Measurements from ENCODE around the gene NFS1. TPM values are rescaled to one million over a fixed set of nuclear protein-coding genes. Genes with fewer than 3 reads are reported as not detected.
A peak's percentile ranks its signal among the peaks of the same experiment; 100 is the strongest.

NFS1 gene
- total and polyA plus RNA-seq, 2 of the 8 experiments (the other 6 are each of a cell fraction or from before 2014, with no cell fraction given): 26.1 to 38.8 TPM

DNA sequence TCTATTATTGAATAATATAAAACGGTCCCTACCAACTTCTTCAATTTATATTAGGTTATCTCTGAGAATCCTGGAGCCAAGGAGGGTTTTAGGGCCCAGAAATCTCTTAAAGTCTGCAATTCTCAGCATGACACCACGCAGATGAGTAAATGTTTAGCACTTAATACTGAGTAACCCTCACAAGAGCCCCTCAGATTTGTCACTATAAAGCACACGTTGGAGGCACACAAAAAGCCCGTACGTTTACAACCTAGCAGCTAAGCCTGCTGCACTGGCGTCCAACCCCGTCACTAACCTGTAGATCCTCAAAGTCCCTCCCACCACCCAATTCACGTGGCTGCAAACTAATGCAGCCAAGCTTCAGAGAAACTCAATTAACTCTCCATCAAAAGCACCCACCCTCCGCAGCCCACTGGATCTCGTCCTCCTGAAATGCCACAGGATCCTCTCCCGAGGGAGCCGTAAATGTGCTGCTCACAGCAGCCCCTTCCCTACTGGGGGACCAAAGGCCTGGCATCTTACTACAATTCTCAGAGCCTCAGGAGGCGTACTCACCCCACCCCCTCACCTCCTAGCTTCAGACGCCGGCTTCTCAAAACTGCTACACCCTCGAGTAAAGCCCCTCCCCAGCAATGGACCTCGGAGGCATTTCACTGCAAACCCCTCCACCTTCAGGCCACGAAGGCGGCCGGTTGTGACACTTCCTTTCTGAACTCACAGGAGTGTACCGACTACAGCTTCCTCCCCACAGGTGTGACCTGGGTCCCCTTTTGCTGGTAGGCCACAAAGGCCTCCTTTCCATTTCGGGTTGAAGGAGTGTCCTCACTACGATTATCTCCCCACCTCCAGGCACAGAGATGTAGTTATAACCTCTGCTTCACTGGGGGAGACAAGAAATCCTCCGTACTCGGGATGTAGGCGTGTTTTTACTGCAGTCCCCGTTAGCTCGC is 35.4 kb downstream of the NFS1 start:
- POLR2A ChIA-PET (ENCODE audit: partially characterized antibody): interaction anchor here (0.6 to 4.7 kb wide), 33 partner anchors 10 to 846 kb away, joined by 3 to 49 read pairs (median 6); partner anchors contain the start of genes ERGIC3, NFS1, RBM39 and ROMO1
- Histone ChIP-seq H3K23me2 (ENCODE audit: low read depth, low read length) (peaks cover 9% of the 10 kb centered on the region), H2AK5ac (ENCODE audit: low read depth, low read length) (peak overlapping the region; percentile 92; the same call in 1 of the 2 replicates), H2BK15ac (ENCODE audit: low read length) (no peak overlapping the region), H4K5ac (ENCODE audit: insufficient read length, low read depth, low read length) (peak overlapping the region; percentile 88), H2BK120ac (replicated peaks; ENCODE audit: low read depth, low read length) (peak overlapping the region; percentile 76), H3K9ac (replicated peaks in 1 of 4; ENCODE audit: extremely low read depth in 1 of 4, low read depth in 3 of 4, low read length in 3 of 4) (peak overlapping the region; percentile 94 to 100 (median 99)), H4K91ac (replicated peaks; ENCODE audit: insufficient read length, low read length) (peak overlapping the region; percentile 97), H3K9me3 (ENCODE audit: insufficient read depth in 2 of 2, low read depth in 1 of 2, low read length in 1 of 2) (no peaks in the 10 kb centered on the region), H2BK5ac (ENCODE audit: low read depth, low read length) (peak overlapping the region; percentile 96), H2BK20ac (ENCODE audit: low read length) (no peak overlapping the region), H3K27ac (ENCODE audit: low read depth, low read length) (peak overlapping the region; percentile 97), H3K4ac (replicated peaks; ENCODE audit: insufficient read length, low read depth, low read length) (peak overlapping the region; percentile 69), H4K20me1 (replicated peaks in 1 of 2; ENCODE audit: control insufficient read depth in 1 of 2, insufficient read depth in 2 of 2, low read length in 2 of 2) (peaks cover 38 to 46% of the 10 kb centered on the region in 2 experiments), H3K14ac (ENCODE audit: insufficient read length) (no peak overlapping the region), H3K4me3 (ENCODE audit: extremely low read depth in 1 of 4, insufficient read depth in 2 of 4, low read depth in 3 of 4, low read length in 4 of 4) (peak overlapping the region; percentile 92 to 100 (median 98)), H2BK12ac (ENCODE audit: low read depth, low read length) (peak overlapping the region; percentile 89; the same call in 1 of the 2 replicates), H4K8ac (ENCODE audit: extremely low read depth, insufficient read depth, low read length) (peak overlapping the region; percentile 100), H3K56ac (replicated peaks; ENCODE audit: insufficient read length, low read depth, low read length) (peak overlapping the region; percentile 97), H3K27me3 (replicated peaks in 1 of 4; ENCODE audit: control insufficient read depth in 3 of 4, extremely low read depth in 1 of 4, insufficient read depth in 3 of 4, low read length in 3 of 4) (no peaks in the 10 kb centered on the region), H3K23ac (ENCODE audit: insufficient read length) (peak overlapping the region; percentile 24), H3K79me2 (ENCODE audit: control insufficient read depth in 1 of 2, insufficient read depth in 2 of 2, low read length in 2 of 2) (peaks cover 52 to 60% of the 10 kb centered on the region in 2 experiments), H2AFZ (ENCODE audit: low read length) (no peak overlapping the region), H3K4me2 (ENCODE audit: insufficient read depth in 1 of 2, low read depth in 2 of 2, low read length in 2 of 2) (peak overlapping the region; percentile 90 to 93), H3K36me3 (ENCODE audit: control insufficient read depth in 2 of 4, insufficient read depth in 4 of 4, low read length in 3 of 4) (no peaks in the 10 kb centered on the region; a peak in 1 of 8 replicates), H3K18ac (ENCODE audit: extremely low read depth, low read length) (peak overlapping the region; percentile 88), H3K79me1 (ENCODE audit: low read depth, low read length) (no peaks in the 10 kb centered on the region), H3K4me1 (replicated peaks in 1 of 4; ENCODE audit: control insufficient read depth in 3 of 4, insufficient read depth in 4 of 4, low read length in 3 of 4) (peaks cover 0 to 7% (median 0%) of the 10 kb centered on the region in 4 experiments; a peak in 3 of 7 replicates)
- DNase-seq (ENCODE audit: low read depth in 1 of 2, low spot score in 2 of 2): peak in 1 of 2 experiments; percentile 66
- CTCF ChIA-PET (ENCODE audit: partially characterized antibody): interaction anchor here (0.9 to 1.5 kb wide), 3 partner anchors 43 to 47 kb away, joined by 3 to 6 read pairs (median 3); no protein-coding TSS in a partner anchor
- FAIRE-seq: no peak
- WGBS, 2 experiments (ENCODE audit: extremely low coverage in 1 of 2, insufficient coverage in 1 of 2, insufficient read length in 1 of 2, insufficient replicate concordance in 2 of 2, low coverage in 1 of 2, low lambda C conversion rate in 2 of 2, missing lambda C conversion rate in 1 of 2): 1% methylated on average over 28 of the region's 28 CpGs; no CpG with 5 or more reads in 1 of the 2 experiments
- TF ChIP-seq, protein P1, sequence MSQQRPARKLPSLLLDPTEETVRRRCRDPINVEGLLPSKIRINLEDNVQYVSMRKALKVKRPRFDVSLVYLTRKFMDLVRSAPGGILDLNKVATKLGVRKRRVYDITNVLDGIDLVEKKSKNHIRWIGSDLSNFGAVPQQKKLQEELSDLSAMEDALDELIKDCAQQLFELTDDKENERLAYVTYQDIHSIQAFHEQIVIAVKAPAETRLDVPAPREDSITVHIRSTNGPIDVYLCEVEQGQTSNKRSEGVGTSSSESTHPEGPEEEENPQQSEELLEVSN (IDR thresholded peaks at IDR 0.05): no peak
- TF ChIP-seq POLR2A (IDR thresholded peaks at IDR 0.05; ENCODE audit: control extremely low read depth in 1 of 2, low read depth in 2 of 2, low read length in 2 of 2): peak; percentile 49 to 55
- TF ChIP-seq, protein P2, sequence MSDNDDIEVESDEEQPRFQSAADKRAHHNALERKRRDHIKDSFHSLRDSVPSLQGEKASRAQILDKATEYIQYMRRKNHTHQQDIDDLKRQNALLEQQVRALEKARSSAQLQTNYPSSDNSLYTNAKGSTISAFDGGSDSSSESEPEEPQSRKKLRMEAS (IDR thresholded peaks at IDR 0.05): peak; percentile 48; the same call in 1 of the 2 replicates
- TF ChIP-seq BRCA1 (IDR thresholded peaks at IDR 0.05; ENCODE audit: low read depth, low read length): no peak
- no peak for TF ChIP-seq CHD2 (IDR thresholded peaks at IDR 0.05; ENCODE audit: low read length)
- TF ChIP-seq HDAC6 (IDR thresholded peaks at IDR 0.05; ENCODE audit: low read depth, low read length): no peak
- TF ChIP-seq JUND (IDR thresholded peaks at IDR 0.05; ENCODE audit: low read length): no peak
- no peak for TF ChIP-seq SIX5 (IDR thresholded peaks at IDR 0.05; ENCODE audit: low read depth, low read length)
- TF ChIP-seq HDAC2 (IDR thresholded peaks at IDR 0.05; ENCODE audit: borderline replicate concordance in 1 of 2, low read depth in 2 of 2, low read length in 2 of 2): no peak
